ENCODE measurements around the gene KRTAP5-5.

The KRTAP5-5 gene

GRCh38 chr11:1630271-1630670, 696 bp downstream of the KRTAP5-5 start:
- TF ChIP-seq CTCF (conservative IDR thresholded peaks at IDR 0.05; ENCODE audit: low read depth): no peak
- no peak overlapping the region for H3K27ac ChIP-seq
- ChIA-PET POLR2A (ENCODE audit: low non-redundant PET) (no interaction called here), CTCF (interaction anchor here (1.4 kb wide), 2 partner anchors 9 to 22 kb away, joined by 5 to 6 read pairs; no protein-coding TSS in a partner anchor)
- DNase-seq (ENCODE audit: low spot score): no peak

GRCh38 chr11:1631066-1631568, 1.5 kb downstream of the KRTAP5-5 start:
- no peak for TF ChIP-seq CTCF (conservative IDR thresholded peaks at IDR 0.05; ENCODE audit: low read depth)
- H3K27ac ChIP-seq: no peak overlapping the region
- POLR2A ChIA-PET (ENCODE audit: low non-redundant PET): interaction anchor here (0.6 kb wide), 1 partner anchor 121 kb away, joined by 3 read pairs; no protein-coding TSS in a partner anchor
- CTCF ChIA-PET: interaction anchor here (0.6 to 1.7 kb wide), 5 partner anchors 9 to 210 kb away, joined by 4 to 8 read pairs (median 5); no protein-coding TSS in a partner anchor
- DNase-seq (ENCODE audit: low spot score): no peak

- CTCF ChIA-PET: interaction anchor here (0.6 to 1.7 kb wide), 4 partner anchors 9 to 62 kb away, joined by 3 to 8 read pairs (median 4); no protein-coding TSS in a partner anchor
- no peak for DNase-seq (ENCODE audit: low spot score)
- no peak overlapping the region for H3K27ac ChIP-seq
- POLR2A ChIA-PET (ENCODE audit: low non-redundant PET): no interaction called here
- no peak for TF ChIP-seq CTCF (conservative IDR thresholded peaks at IDR 0.05; ENCODE audit: low read depth)
Observed at GRCh38 chr11:1632053-1632714, 2.6 kb downstream of the KRTAP5-5 start.

GRCh38 chr11:1633864-1634263, 4.3 kb downstream of the KRTAP5-5 start:
- CTCF ChIA-PET: no interaction called here
- DNase-seq (ENCODE audit: low spot score): no peak
- POLR2A ChIA-PET (ENCODE audit: low non-redundant PET): no interaction called here
- H3K27ac ChIP-seq: no peak overlapping the region
- no peak for TF ChIP-seq CTCF (conservative IDR thresholded peaks at IDR 0.05; ENCODE audit: low read depth)

GRCh38 chr11:1636291-1636950, 6.8 kb downstream of the KRTAP5-5 start:
- ChIA-PET CTCF (interaction anchor here (1.2 to 2.2 kb wide), 2 partner anchors 17 to 41 kb away, joined by 3 to 6 read pairs; no protein-coding TSS in a partner anchor), POLR2A (ENCODE audit: low non-redundant PET) (no interaction called here)
- DNase-seq (ENCODE audit: low spot score): no peak
- no peak for TF ChIP-seq CTCF (conservative IDR thresholded peaks at IDR 0.05; ENCODE audit: low read depth)
- H3K27ac ChIP-seq: no peak overlapping the region

GRCh38 chr11:1637628-1638027, 8.1 kb downstream of the KRTAP5-5 start:
- DNase-seq (ENCODE audit: low spot score): no peak
- CTCF ChIA-PET: interaction anchor here (1.4 to 2.2 kb wide), 2 partner anchors 8 to 15 kb away, joined by 4 to 6 read pairs; partner anchors contain the start of gene KRTAP5-5
- POLR2A ChIA-PET (ENCODE audit: low non-redundant PET): no interaction called here

More at GRCh38 chr11:1637628-1638027, 8.1 kb downstream of the KRTAP5-5 start:
- no peak overlapping the region for H3K27ac ChIP-seq
- no peak for TF ChIP-seq CTCF (conservative IDR thresholded peaks at IDR 0.05; ENCODE audit: low read depth)
